ENCODE results near the gene GNAI3. TPM values are rescaled to one million over a fixed set of nuclear protein-coding genes. Genes with fewer than 3 reads are reported as not detected.

The GNAI3 gene
- total RNA-seq, 1 experiment from 2014 or later, result 6.4 TPM

DNA sequence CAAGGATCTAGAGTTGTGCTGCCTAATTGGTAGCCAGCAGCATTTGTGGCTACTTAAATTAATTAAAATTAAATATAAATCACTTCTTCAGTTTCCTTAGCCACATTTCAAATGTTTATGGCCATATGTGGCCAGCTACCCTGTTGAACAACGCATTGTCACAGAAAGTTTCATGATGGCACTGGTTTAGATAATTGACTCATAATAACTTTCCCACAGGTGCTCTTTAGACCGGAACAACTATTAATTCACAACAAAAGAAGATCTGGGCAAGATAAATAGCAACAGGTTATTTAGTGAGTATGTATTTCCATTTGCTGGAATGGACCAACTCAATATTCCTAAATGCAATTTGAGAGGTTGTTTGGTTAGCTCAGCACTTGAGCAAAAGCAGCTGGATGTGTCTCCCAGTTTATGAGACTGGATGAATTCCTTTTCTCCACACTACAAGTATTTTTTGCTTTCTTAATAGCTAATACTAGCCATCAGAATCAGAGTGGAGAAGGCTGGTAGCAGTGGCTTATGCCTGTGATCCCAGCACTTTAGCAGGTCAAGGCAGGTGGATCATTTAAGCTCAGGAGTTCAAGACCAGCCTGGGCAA, 35.2 kb upstream of the GNAI3 start:
- intact Hi-C loops (cut with micrococcal nuclease; ENCODE audit: unreplicated experiment), result no loop called here
- Mint-ChIP-seq H3K4me1 (ENCODE audit: low read depth, unreplicated experiment) (peaks cover 6% of the 10 kb centered on the region), H3K27ac (ENCODE audit: unreplicated experiment) (no peak overlapping the region), H3K9me3 (ENCODE audit: unreplicated experiment) (no peaks in the 10 kb centered on the region), H3K36me3 (ENCODE audit: insufficient read depth, unreplicated experiment) (no peaks in the 10 kb centered on the region), H3K27me3 (ENCODE audit: insufficient read depth, unreplicated experiment) (peaks cover 10% of the 10 kb centered on the region), H3K4me3 (ENCODE audit: unreplicated experiment) (no peak overlapping the region)
- no peaks in the 10 kb centered on the region for H3K36me3 ChIP-seq (ENCODE audit: control insufficient read depth, insufficient read depth, low read length)
- DNase-seq, result no peak
- CTCF ChIA-PET, result no interaction called here
- no peak overlapping the region for H3K4me3 ChIP-seq (ENCODE audit: low read depth, low read length)
- POLR2A ChIA-PET, result no interaction called here
- TF ChIP-seq, protein P1, sequence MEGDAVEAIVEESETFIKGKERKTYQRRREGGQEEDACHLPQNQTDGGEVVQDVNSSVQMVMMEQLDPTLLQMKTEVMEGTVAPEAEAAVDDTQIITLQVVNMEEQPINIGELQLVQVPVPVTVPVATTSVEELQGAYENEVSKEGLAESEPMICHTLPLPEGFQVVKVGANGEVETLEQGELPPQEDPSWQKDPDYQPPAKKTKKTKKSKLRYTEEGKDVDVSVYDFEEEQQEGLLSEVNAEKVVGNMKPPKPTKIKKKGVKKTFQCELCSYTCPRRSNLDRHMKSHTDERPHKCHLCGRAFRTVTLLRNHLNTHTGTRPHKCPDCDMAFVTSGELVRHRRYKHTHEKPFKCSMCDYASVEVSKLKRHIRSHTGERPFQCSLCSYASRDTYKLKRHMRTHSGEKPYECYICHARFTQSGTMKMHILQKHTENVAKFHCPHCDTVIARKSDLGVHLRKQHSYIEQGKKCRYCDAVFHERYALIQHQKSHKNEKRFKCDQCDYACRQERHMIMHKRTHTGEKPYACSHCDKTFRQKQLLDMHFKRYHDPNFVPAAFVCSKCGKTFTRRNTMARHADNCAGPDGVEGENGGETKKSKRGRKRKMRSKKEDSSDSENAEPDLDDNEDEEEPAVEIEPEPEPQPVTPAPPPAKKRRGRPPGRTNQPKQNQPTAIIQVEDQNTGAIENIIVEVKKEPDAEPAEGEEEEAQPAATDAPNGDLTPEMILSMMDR (IDR thresholded peaks at IDR 0.05; ENCODE audit: insufficient read depth in 1 of 2, low read depth in 1 of 2, low read length in 1 of 2, severe bottlenecking in 1 of 2, unreplicated experiment in 1 of 2), result no peak
- H3K27me3 ChIP-seq (replicated peaks; ENCODE audit: control insufficient read depth, insufficient read depth, low read length), result no peaks in the 10 kb centered on the region
- H3K9me3 ChIP-seq, result no peaks in the 10 kb centered on the region
- H3K4me1 ChIP-seq, result no peaks in the 10 kb centered on the region
- BruUV-seq (replicated peaks), result no TSS peak

DNA sequence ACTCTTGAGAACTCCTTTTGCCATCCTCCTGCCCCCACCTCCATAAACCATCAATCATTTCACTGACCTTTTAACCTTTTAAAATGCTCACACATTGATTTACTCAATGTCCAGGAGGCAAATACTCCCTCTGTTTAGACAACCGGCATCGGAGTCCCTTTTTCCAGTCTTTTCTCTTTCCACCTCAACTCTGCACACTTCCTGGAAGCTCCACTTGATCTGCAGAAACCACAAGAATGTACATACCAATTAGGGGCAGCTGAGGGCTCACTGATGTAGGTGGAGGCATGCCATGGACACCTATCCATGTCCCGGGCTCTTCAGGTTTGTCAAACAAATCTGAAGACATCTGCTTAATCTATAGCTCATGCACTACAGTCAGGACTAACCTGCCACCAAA, 33.6 kb upstream of the GNAI3 start:
- Mint-ChIP-seq H3K27me3 (ENCODE audit: insufficient read depth, unreplicated experiment) (peaks cover 5% of the 10 kb centered on the region), H3K36me3 (ENCODE audit: insufficient read depth, unreplicated experiment) (no peaks in the 10 kb centered on the region), H3K4me3 (ENCODE audit: unreplicated experiment) (no peak overlapping the region), H3K9me3 (ENCODE audit: unreplicated experiment) (no peaks in the 10 kb centered on the region), H3K27ac (ENCODE audit: unreplicated experiment) (no peak overlapping the region), H3K4me1 (ENCODE audit: low read depth, unreplicated experiment) (peaks cover 6% of the 10 kb centered on the region)
- DNase-seq, result no peak
- intact Hi-C loops (cut with micrococcal nuclease; ENCODE audit: unreplicated experiment), result no loop called here
- Histone ChIP-seq H3K27me3 (replicated peaks; ENCODE audit: control insufficient read depth, insufficient read depth, low read length) (no peaks in the 10 kb centered on the region), H3K9me3 (no peaks in the 10 kb centered on the region), H3K36me3 (ENCODE audit: control insufficient read depth, insufficient read depth, low read length) (no peaks in the 10 kb centered on the region), H3K4me1 (no peaks in the 10 kb centered on the region), H3K4me3 (ENCODE audit: low read depth, low read length) (no peak overlapping the region)
- BruUV-seq (replicated peaks), result no TSS peak
- POLR2A ChIA-PET, result no interaction called here
- TF ChIP-seq, protein P1 (IDR thresholded peaks at IDR 0.05; ENCODE audit: insufficient read depth in 1 of 2, low read depth in 1 of 2, low read length in 1 of 2, severe bottlenecking in 1 of 2, unreplicated experiment in 1 of 2), result no peak
- CTCF ChIA-PET, result interaction anchor here (0.7 kb wide), 1 partner anchor 97 kb away, joined by 3 read pairs; no protein-coding TSS in a partner anchor

DNA sequence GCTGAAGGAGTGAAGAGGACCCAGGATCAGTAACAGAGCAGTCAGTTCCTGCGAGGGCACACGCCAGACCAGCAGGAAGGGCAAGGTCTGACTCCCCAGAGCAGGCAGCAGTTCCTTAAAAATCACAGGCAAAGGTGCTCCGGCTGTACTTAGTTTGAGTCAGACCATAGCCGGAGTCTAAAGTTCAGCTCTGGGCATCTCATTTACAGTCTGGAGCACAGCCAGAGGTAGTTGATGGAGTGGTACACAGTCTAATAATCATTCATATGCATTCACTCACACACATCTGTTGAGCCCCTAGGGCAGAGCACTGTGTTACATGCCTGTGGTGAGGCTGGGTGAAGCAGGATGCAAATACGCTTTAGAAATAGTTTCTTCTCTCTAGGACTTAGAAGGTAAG, 31.5 kb upstream of the GNAI3 start:
- intact Hi-C loops (cut with micrococcal nuclease; ENCODE audit: unreplicated experiment), result no loop called here
- Mint-ChIP-seq H3K4me1 (ENCODE audit: low read depth, unreplicated experiment) (no peaks in the 10 kb centered on the region), H3K4me3 (ENCODE audit: unreplicated experiment) (no peak overlapping the region), H3K9me3 (ENCODE audit: unreplicated experiment) (no peaks in the 10 kb centered on the region), H3K27ac (ENCODE audit: unreplicated experiment) (no peak overlapping the region), H3K27me3 (ENCODE audit: insufficient read depth, unreplicated experiment) (no peaks in the 10 kb centered on the region), H3K36me3 (ENCODE audit: insufficient read depth, unreplicated experiment) (no peaks in the 10 kb centered on the region)
- no TSS peak for BruUV-seq (replicated peaks)
- no peaks in the 10 kb centered on the region for H3K9me3 ChIP-seq
- ChIA-PET CTCF (interaction anchor here (0.9 kb wide), 1 partner anchor 23 kb away, joined by 3 read pairs; the partner anchor contains the start of gene CYB561D1), POLR2A (no interaction called here)
- H3K4me3 ChIP-seq (ENCODE audit: low read depth, low read length), result no peak overlapping the region
- no peaks in the 10 kb centered on the region for H3K36me3 ChIP-seq (ENCODE audit: control insufficient read depth, insufficient read depth, low read length)
- H3K27me3 ChIP-seq (replicated peaks; ENCODE audit: control insufficient read depth, insufficient read depth, low read length), result no peaks in the 10 kb centered on the region
- TF ChIP-seq, protein P1 (IDR thresholded peaks at IDR 0.05; ENCODE audit: insufficient read depth in 1 of 2, low read depth in 1 of 2, low read length in 1 of 2, severe bottlenecking in 1 of 2, unreplicated experiment in 1 of 2), result no peak
- no peaks in the 10 kb centered on the region for H3K4me1 ChIP-seq
- no peak for DNase-seq

Data from Caco-2 (cell line).